Right ventricle myocardium superior (tissue), 1 donor: ENCODE results near the gene NRM. TPM values are rescaled to one million over a fixed set of nuclear protein-coding genes. Genes with fewer than 3 reads are reported as not detected.
"Not testable (repeated sequence)": the region's sequence is repeated elsewhere in the genome, so short reads cannot be mapped to it uniquely, and the experiment has no call there.

ENCODE experiments used
- ATAC-seq: fragments of 200-7000 bp; cut with Tn5 transposase; one replicate; pipeline ENCODE4 v1.9.1; 2020; ENCODE audit warnings: mild to moderate bottlenecking; ENCODE audit not compliant: poor library complexity
- DNase-seq: peaks from one replicate; pipeline ENCODE4 v3.0.0-alpha.2; 2020
- intact Hi-C: fragments of 100-400 bp; cut with DNase I; formaldehyde crosslinking; loops from one replicate; pipeline ENCODE4 v1.11.2; 2022
- total RNA-seq: library from RNA; stranded (reverse); fragmentation: NEBNext Ultra II Directional; extraction: Animal tissue kit (Norgen Biotek cat#: 25700); gene quantifications from one replicate; pipeline ENCODE4 v1.2.1, GENCODE V29; 2021
- donor health status: DM: no; HTN: yes; CAD: no; lungs with severe emphysema.

The NRM gene
- total RNA-seq, 1 donor from 2014 or later: 3.2 TPM

- intact Hi-C loops: loop anchor here (2.0 kb wide), 1 partner anchor 44 kb away; no protein-coding TSS in a partner anchor
- peak; percentile 4 for ATAC-seq
- peak; percentile 90 for DNase-seq
These were observed 31.7 kb upstream of the NRM start for GRCh38 chr6:30722280-30723112.

GRCh38 chr6:30722025-30722279 lies 31.2 kb upstream of the NRM start:
- ATAC-seq: not testable (repeated sequence)
- intact Hi-C loops: loop anchor here (2.0 kb wide), 1 partner anchor 43 kb away; no protein-coding TSS in a partner anchor
- DNase-seq: peak; percentile 55

- intact Hi-C loops: loop anchor here (2.0 kb wide), 1 partner anchor 43 kb away; no protein-coding TSS in a partner anchor
- ATAC-seq: peak; percentile 81
- DNase-seq: peak; percentile 95
These were observed 30.6 kb upstream of the NRM start for GRCh38 chr6:30721198-30722024.

DNA sequence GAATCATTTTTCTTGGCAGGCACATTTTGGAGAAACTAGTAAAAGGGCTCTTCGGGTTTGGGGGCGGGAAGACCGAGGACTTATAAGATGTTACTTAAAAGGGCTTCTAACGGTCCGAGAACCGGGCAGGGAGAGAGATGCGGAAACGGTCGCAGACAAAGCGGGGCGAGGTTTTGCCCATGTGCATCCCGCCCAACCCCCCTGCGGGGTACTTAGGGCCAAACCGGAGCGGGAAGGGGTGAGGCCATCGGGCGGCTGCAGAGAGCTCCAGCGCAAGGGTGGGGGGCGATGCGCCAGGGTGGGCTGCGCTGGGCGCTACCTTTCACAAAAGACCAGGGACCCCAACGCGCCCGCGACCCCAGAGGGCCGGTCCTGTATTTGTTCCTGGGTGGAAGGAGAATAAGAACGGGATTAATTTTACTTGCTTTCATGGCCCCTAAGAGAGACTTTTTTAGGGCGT lies 30.0 kb upstream of the NRM start:
- ATAC-seq (peak; percentile 23), DNase-seq (peak; percentile 81)
- intact Hi-C loops: no loop called here

DNA sequence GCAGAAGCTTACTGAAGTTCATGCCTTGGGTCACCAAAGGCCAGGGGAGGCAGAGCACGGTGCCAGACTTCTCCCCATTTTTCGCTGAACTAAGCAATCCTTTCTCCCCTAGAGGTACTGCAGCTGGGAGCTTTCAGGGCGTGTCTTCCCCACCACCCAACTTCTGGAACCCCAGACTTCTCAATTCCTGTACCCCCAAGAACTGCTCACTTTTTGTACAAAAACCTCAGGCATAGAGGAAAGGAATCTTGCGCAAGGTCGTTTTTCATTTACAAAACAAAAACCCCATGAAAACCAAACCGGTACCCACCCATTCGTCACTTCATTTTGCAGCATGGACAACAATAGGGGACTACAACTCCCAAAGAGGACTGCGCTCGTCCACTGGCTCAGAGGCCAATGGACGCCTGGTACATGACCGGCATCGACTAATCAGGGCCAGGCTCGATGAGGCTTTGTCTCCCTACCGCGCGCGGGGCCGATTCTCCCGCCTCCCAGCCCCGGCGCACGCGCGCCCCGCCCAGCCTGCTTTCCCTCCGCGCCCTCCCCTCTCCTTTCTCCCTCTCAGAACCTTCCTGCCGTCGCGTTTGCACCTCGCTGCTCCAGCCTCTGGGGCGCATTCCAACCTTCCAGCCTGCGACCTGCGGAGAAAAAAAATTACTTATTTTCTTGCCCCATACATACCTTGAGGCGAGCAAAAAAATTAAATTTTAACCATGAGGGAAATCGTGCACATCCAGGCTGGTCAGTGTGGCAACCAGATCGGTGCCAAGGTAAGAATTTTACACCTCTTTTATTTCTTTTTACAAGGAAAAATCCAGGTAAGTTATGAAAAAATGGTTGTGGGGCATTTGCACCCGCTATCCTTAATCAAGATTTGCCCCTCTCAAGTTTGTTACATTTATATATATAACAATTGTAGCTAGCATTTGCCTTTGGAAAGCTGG lies 29.3 kb upstream of the NRM start, which contains the start of gene TUBB:
Gene TUBB, plus strand, starts transcription at position 562 of the 947 bp plus-strand sequence. Its CDS starts 155 bp downstream, at position 717.
- DNase-seq: peak; percentile 98
- intact Hi-C loops: loop anchor here (5.0 kb wide), 2 partner anchors 103 to 163 kb away; partner anchors contain the start of genes GNL1, MRPS18B, PPP1R10 and PRR3

DNA sequence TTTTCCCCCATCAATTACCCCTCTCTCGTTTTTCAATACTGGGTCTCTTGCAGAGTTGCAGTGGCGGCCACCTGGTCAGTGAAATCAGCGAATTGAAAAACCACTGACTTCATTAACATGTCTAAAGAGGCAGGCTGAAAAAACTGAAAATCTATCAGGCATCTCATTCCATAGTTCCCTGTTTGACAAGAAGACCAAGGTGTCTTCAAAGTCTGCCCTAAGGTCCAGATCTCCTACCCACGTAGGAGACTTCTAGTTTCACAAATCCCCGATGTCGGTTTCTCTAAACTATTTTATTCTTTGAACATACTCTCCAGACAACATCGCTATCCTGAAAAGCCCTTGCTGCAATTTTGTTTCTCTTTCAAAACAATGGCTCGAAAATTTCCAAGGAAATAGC lies 28.6 kb upstream of the NRM start:
- DNase-seq (no peak), ATAC-seq (no peak)
- intact Hi-C loops: loop anchor here (5.0 kb wide), 2 partner anchors 102 to 162 kb away; partner anchors contain the start of genes GNL1, MRPS18B, PPP1R10 and PRR3

More for the DNA sequence above, 29.3 kb upstream of the NRM start, which contains the start of gene TUBB:
- ATAC-seq: peak; percentile 81

- DNase-seq: not testable (repeated sequence)
- intact Hi-C loops: loop anchor here (5.0 kb wide), 2 partner anchors 101 to 161 kb away; partner anchors contain the start of genes GNL1, MRPS18B, PPP1R10 and PRR3
These were observed 27.3 kb upstream of the NRM start for GRCh38 chr6:30717845-30718720.

GRCh38 chr6:30717129-30717844 lies 26.5 kb upstream of the NRM start, which contains the start of gene MDC1:
MDC1 (minus strand) TSS chr6:30717281; CDS start chr6:30715175, 2,106 bp downstream.
- DNase-seq: peak; percentile 100
- intact Hi-C loops: loop anchor here (5.0 kb wide), 2 partner anchors 100 to 160 kb away; partner anchors contain the start of genes GNL1, MRPS18B, PPP1R10 and PRR3
- peak; percentile 81 for ATAC-seq

More at GRCh38 chr6:30717845-30718720, 27.3 kb upstream of the NRM start:
- not testable (repeated sequence) for ATAC-seq

- DNase-seq (no peak), ATAC-seq (no peak)
- intact Hi-C loops: loop anchor here (5.0 kb wide), 2 partner anchors 100 to 160 kb away; partner anchors contain the start of genes GNL1, MRPS18B, PPP1R10 and PRR3
These were observed 26.0 kb upstream of the NRM start for GRCh38 chr6:30716879-30717128.

DNA sequence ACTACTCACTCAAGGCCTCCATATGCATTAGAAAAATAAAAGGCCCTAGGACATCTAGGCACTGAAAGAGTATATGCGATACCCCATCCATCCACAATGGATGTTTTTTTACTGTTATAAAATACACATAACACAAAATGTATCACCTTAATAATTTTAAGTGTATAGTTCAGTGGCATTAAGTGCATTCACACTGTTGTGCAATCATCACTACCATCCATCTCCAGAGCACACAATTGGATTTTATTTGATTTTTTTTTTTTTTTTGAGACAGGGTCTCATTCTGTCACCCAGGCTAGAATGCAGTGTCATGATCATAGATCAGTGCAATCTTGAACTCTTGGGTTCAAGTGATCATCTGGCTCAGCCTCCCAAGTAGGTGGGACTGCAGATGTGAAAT lies 23.5 kb upstream of the NRM start:
- DNase-seq (no peak), ATAC-seq (no peak)
- intact Hi-C loops: no loop called here

- intact Hi-C loops: no loop called here
- ATAC-seq (no peak), DNase-seq (no peak)
These were observed 21.7 kb upstream of the NRM start for GRCh38 chr6:30712441-30712945.

DNA sequence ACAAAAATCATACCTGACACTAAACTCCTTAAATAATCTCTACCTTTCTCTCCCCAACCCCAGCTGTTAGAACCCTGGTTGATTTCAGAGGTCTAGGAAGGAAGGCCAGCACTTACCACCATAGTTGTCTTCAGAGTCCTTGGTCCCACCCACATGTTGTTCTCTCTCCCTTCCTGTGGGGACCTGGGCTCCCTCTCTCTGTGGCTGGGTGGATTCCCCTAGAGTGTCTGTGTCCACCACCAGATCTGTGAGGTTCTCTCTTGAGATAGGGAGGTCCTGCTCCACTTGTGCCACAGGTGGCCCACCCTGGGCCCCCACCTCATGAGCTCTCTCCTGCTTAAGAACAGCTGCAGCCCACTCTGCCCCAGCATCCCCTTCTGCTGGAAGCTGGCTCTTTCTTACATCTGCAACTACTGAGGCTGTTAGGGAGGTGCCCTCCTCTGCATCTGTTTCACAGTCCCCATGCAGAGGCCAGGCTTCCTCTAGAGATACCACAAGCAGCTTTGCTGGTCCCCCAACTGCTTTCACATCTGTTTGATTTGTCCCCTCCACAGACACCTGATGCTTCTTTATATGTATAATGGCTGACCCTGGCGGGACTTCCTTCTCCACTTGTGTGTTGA lies 21.1 kb upstream of the NRM start:
- ATAC-seq (no peak), DNase-seq (no peak)
- intact Hi-C loops: no loop called here

DNA sequence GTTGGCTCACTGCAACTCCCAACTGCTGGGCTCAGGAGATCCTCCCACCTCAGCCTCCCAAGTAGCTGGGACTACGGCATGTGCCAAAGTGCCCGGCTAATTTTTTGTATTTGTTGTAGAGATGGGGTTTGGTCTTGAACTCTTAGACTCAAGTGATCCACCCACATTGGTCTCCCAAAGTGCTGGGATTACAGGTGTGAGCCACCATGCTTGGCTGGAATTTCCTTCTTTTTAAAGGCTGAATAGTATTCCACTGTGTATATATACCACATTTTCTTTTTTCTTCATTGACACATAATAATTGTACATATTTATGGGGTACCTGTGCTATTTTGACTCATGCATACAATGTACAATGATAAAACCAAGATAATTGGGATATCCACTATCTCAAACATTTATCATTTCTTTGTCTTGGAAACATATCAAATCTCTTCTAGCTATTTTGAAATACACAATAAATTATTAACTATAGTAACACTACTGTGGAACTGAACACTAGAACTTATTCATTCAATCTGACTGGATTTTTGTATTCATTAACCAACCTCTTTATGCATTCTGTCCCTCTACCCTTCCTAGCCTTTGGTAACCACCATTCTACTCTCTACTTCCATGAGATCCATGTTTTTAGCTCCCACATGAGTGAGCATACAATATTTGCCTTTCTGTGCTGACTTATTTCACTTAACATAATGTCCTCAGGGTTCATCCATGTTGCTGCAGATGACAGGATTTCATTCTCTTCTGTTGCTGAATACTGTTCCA lies 18.5 kb upstream of the NRM start:
- DNase-seq: no peak
- intact Hi-C loops: no loop called here
- ATAC-seq: no peak

- no peak for ATAC-seq
- intact Hi-C loops: no loop called here
- no peak for DNase-seq
These were observed 16.6 kb upstream of the NRM start for GRCh38 chr6:30707281-30707850.

DNA sequence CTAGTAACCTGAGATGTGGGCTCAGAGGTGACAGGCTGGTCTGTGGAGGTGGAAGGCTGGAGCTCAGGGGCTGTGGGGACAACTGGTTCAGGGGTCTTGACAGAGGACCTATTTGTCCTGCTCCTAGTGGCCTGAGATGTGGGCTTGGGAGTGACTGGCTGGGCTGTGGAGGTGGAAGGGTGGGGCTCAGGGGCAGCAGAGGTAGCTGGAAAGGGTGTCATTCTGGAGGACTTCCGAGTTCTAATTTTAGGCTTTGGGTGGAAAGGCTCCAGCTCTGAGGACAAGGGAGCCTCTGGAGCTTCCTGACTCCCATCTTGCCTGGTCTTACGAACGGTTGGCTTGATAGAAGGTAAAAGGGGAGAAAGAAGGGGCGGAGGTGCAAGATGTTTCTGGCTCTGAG lies 14.8 kb upstream of the NRM start:
- intact Hi-C loops: no loop called here
- DNase-seq (no peak), ATAC-seq (peak; percentile 79)
